ENCODE data around the gene TK1. TPM values are rescaled to one million over a fixed set of nuclear protein-coding genes. Genes with fewer than 3 reads are reported as not detected.

Gene TK1
- polyA plus RNA-seq, 2 of the 4 experiments (the other 2 are of a cell fraction): 90.9 to 355 TPM

GRCh38 chr17:78132084-78132676, 54.7 kb downstream of the TK1 start:
- ATAC-seq: no peak
- no peaks in the 10 kb centered on the region for H3K9me3 ChIP-seq
- CTCF ChIA-PET: interaction anchor here (1.1 to 14.8 kb wide), 3 partner anchors 8 to 44 kb away, joined by 3 to 185 read pairs (median 164); partner anchors contain the start of genes TMC6 and TMC8
- WGBS (ENCODE audit: missing lambda C conversion rate): 78% methylated on average over 30 of the region's 38 CpGs
- TF ChIP-seq MYC (IDR thresholded peaks at IDR 0.05; ENCODE audit: borderline replicate concordance, low read length) (no peak), PHF8 (IDR thresholded peaks at IDR 0.05; ENCODE audit: borderline replicate concordance, low read depth) (no peak), FOSB (CRISPR knock-in tag; IDR thresholded peaks at IDR 0.05) (no peak), USF2 (IDR thresholded peaks at IDR 0.05) (no peak), CTCF (IDR thresholded peaks at IDR 0.05) (no peak), SMC3 (IDR thresholded peaks at IDR 0.05) (no peak), JUN (IDR thresholded peaks at IDR 0.05) (no peak), PBX3 (IDR thresholded peaks at IDR 0.05) (no peak), HOXA7 (CRISPR knock-in tag; IDR thresholded peaks at IDR 0.05) (no peak), ESRRA (IDR thresholded peaks at IDR 0.05; ENCODE audit: borderline replicate concordance, low read length) (no peak), MAX (IDR thresholded peaks at IDR 0.05) (no peak), FOXS1 (CRISPR knock-in tag; IDR thresholded peaks at IDR 0.05) (no peak), ZC3H11A (IDR thresholded peaks at IDR 0.05) (no peak), SREBF2 (IDR thresholded peaks at IDR 0.05) (no peak), EHF (CRISPR knock-in tag; IDR thresholded peaks at IDR 0.05) (no peak), CBX8 (IDR thresholded peaks at IDR 0.05) (no peak), HES2 (IDR thresholded peaks at IDR 0.05) (no peak), RNF2 (IDR thresholded peaks at IDR 0.05; ENCODE audit: borderline replicate concordance, low read depth) (no peak), EP300 (IDR thresholded peaks at IDR 0.05) (no peak), ZFP36 (IDR thresholded peaks at IDR 0.05; ENCODE audit: borderline replicate concordance, partially characterized antibody) (no peak)
- peaks cover 11% of the 10 kb centered on the region for H3K4me1 ChIP-seq
- no peak overlapping the region for H3K4me2 ChIP-seq
- no peak for DNase-seq (ENCODE audit: low read depth in 1 of 2, low spot score in 1 of 2)
- no peak overlapping the region for H3K4me3 ChIP-seq
- H3K27ac ChIP-seq: no peak overlapping the region
- POLR2A ChIA-PET: no interaction called here
- FAIRE-seq: no peak

GRCh38 chr17:78131172-78132083, 55.4 kb downstream of the TK1 start:
- ChIA-PET CTCF (interaction anchor here (0.9 to 14.8 kb wide), 6 partner anchors 8 to 45 kb away, joined by 3 to 185 read pairs (median 9); no protein-coding TSS in a partner anchor), POLR2A (interaction anchor here (0.9 kb wide), 1 partner anchor 9 kb away, joined by 4 read pairs; no protein-coding TSS in a partner anchor)
- FAIRE-seq (no peak), ATAC-seq (no peak), DNase-seq (ENCODE audit: low read depth in 1 of 2, low spot score in 1 of 2) (no peak)
- no peak overlapping the region for H3K4me3 ChIP-seq
- no peak overlapping the region for H3K4me2 ChIP-seq
- peaks cover 14% of the 10 kb centered on the region for H3K4me1 ChIP-seq
- no peak for TF ChIP-seq MAX (IDR thresholded peaks at IDR 0.05)
- no peak for TF ChIP-seq POLR2A (IDR thresholded peaks at IDR 0.05; ENCODE audit: low read length)
- no peak for TF ChIP-seq CHD4 (IDR thresholded peaks at IDR 0.05; ENCODE audit: borderline replicate concordance)
- no peak for TF ChIP-seq PBX3 (IDR thresholded peaks at IDR 0.05)
- peak; percentile 51; the same call in 1 of the 2 replicates for TF ChIP-seq KDM1A (IDR thresholded peaks at IDR 0.05; ENCODE audit: low read depth)
- no peak for TF ChIP-seq REST (IDR thresholded peaks at IDR 0.05)
- no peak for TF ChIP-seq FOSL2 (IDR thresholded peaks at IDR 0.05)
- TF ChIP-seq FOSL2 (CRISPR knock-in tag; IDR thresholded peaks at IDR 0.05): no peak
- H3K27ac ChIP-seq: no peak overlapping the region
- WGBS (ENCODE audit: missing lambda C conversion rate): 78% methylated on average over 69 of the region's 74 CpGs
- H3K9me3 ChIP-seq: no peaks in the 10 kb centered on the region
